Measurements from ENCODE around the gene NHEJ1.

DNA sequence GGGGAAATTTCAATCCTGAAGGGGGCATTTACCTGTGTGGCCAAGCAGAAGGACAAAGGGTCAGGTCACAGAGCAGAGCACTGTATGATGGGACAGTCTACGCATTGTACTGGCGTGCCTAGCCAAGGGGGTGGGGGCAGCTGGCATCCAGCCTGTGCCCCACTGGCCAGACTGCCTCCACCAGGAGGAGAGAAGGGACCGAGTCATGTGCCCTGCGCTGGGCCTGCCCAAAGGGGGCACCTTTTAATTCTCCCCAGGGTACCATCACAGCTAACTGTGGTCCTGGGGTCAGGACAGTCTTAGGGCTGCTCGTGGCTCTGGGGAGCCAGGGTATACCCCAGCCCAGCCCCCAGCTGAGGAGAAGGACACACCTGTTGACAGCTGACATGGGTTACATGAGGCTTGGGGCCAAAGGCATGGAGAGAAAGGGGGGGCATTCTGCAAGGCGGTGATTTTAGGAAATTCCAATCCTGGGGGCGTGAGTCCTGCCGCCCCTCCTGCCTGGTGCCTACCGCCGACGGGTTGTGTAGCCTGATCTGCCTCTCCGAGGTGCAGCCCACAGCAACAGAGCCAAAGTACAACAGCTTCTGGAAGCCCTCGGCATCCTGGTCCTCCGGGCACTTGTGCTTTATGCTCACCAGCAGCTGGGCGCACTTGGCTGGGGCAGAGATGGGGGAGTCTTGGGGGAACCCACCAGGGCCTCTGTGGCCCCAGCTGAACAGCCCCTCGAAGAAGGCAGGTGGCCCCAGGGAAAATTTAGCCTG lies 130.3 kb downstream of the NHEJ1 start:
- TF ChIP-seq, protein P1, sequence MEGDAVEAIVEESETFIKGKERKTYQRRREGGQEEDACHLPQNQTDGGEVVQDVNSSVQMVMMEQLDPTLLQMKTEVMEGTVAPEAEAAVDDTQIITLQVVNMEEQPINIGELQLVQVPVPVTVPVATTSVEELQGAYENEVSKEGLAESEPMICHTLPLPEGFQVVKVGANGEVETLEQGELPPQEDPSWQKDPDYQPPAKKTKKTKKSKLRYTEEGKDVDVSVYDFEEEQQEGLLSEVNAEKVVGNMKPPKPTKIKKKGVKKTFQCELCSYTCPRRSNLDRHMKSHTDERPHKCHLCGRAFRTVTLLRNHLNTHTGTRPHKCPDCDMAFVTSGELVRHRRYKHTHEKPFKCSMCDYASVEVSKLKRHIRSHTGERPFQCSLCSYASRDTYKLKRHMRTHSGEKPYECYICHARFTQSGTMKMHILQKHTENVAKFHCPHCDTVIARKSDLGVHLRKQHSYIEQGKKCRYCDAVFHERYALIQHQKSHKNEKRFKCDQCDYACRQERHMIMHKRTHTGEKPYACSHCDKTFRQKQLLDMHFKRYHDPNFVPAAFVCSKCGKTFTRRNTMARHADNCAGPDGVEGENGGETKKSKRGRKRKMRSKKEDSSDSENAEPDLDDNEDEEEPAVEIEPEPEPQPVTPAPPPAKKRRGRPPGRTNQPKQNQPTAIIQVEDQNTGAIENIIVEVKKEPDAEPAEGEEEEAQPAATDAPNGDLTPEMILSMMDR (IDR thresholded peaks at IDR 0.05), result no peak
- TF ChIP-seq POLR2A (IDR thresholded peaks at IDR 0.05), result no peak

Data from body of pancreas (tissue), 4 donors.